Measurements from ENCODE around the gene ITGA1. TPM values are rescaled to one million over a fixed set of nuclear protein-coding genes. Genes with fewer than 3 reads are reported as not detected.

ITGA1 gene
- polyA plus RNA-seq, 3 donors: 0.33 to 0.89 (median 0.79) TPM

- Mint-ChIP-seq H3K9me3 (peaks cover 0 to 2% (median 0%) of the 10 kb centered on the region in 7 donors), H3K4me1 (peaks cover 10% of the 10 kb centered on the region), H3K27ac (no peak overlapping the region), H3K4me3 (no peak overlapping the region), H3K27me3 (ENCODE audit: low read depth in 3 of 3) (peaks cover 16 to 24% (median 18%) of the 10 kb centered on the region in 3 donors), H3K36me3 (peaks cover 0 to 2% of the 10 kb centered on the region in 2 donors)
- H3K4me1 ChIP-seq (ENCODE audit: control insufficient read depth in 1 of 2, insufficient read depth in 2 of 2, low read length in 2 of 2): peaks cover 10 to 11% of the 10 kb centered on the region in 2 donors
- intact Hi-C loops (cut with micrococcal nuclease): no loop called here
- no peak overlapping the region for H2AFZ ChIP-seq (ENCODE audit: insufficient read depth, low read depth, low read length, poor library complexity, severe bottlenecking)
- H3K27ac ChIP-seq (ENCODE audit: low read depth in 1 of 2, low read length in 2 of 2): no peak overlapping the region
- no peaks in the 10 kb centered on the region for H4K20me1 ChIP-seq (ENCODE audit: insufficient read depth, low read length)
- WGBS (ENCODE audit: insufficient coverage): 100% methylated on average over 1 of the region's 1 CpG
- H3K9me3 ChIP-seq (replicated peaks in 1 of 2; ENCODE audit: control insufficient read depth in 1 of 2, insufficient read depth in 1 of 2, low read length in 2 of 2): no peaks in the 10 kb centered on the region
- no peak for TF ChIP-seq CTCF (IDR thresholded peaks at IDR 0.05)
- H3K27me3 ChIP-seq (ENCODE audit: control insufficient read depth in 2 of 2, insufficient read depth in 2 of 2, low read length in 2 of 2): peaks cover 18 to 20% of the 10 kb centered on the region in 2 donors
- H3K79me2 ChIP-seq (ENCODE audit: insufficient read depth, low read length): no peaks in the 10 kb centered on the region
- H3K4me3 ChIP-seq (replicated peaks in 1 of 3; ENCODE audit: low read depth in 2 of 3, low read length in 3 of 3): no peak overlapping the region
- no peak overlapping the region for H3K9ac ChIP-seq (ENCODE audit: insufficient read depth, low read length, poor library complexity, severe bottlenecking)
- H3K36me3 ChIP-seq (replicated peaks in 1 of 2; ENCODE audit: control insufficient read depth in 1 of 2, insufficient read depth in 2 of 2, low read length in 2 of 2): no peaks in the 10 kb centered on the region
- no peak overlapping the region for H3K4me2 ChIP-seq (replicated peaks; ENCODE audit: extremely low read depth, low read length, poor library complexity, severe bottlenecking)
- DNase-seq: no peak
These were observed 206.6 kb downstream of the ITGA1 start for GRCh38 chr5:52994266-52994665.

- H3K9ac ChIP-seq (ENCODE audit: insufficient read depth, low read length, poor library complexity, severe bottlenecking): no peak overlapping the region
- H3K27me3 ChIP-seq (ENCODE audit: control insufficient read depth in 2 of 2, insufficient read depth in 2 of 2, low read length in 2 of 2): peaks cover 11 to 12% of the 10 kb centered on the region in 2 donors
- Mint-ChIP-seq H3K9me3 (peaks cover 0 to 1% (median 0%) of the 10 kb centered on the region in 7 donors), H3K4me3 (no peak overlapping the region), H3K36me3 (peaks cover 0 to 2% of the 10 kb centered on the region in 2 donors), H3K27ac (no peak overlapping the region), H3K27me3 (ENCODE audit: low read depth in 3 of 3) (peaks cover 8 to 16% (median 9%) of the 10 kb centered on the region in 3 donors), H3K4me1 (peaks cover 2% of the 10 kb centered on the region)
- no peak overlapping the region for H3K4me2 ChIP-seq (replicated peaks; ENCODE audit: extremely low read depth, low read length, poor library complexity, severe bottlenecking)
- H3K79me2 ChIP-seq (ENCODE audit: insufficient read depth, low read length): no peaks in the 10 kb centered on the region
- H3K27ac ChIP-seq (ENCODE audit: low read depth in 1 of 2, low read length in 2 of 2): no peak overlapping the region
- no peak overlapping the region for H2AFZ ChIP-seq (ENCODE audit: insufficient read depth, low read depth, low read length, poor library complexity, severe bottlenecking)
- H3K36me3 ChIP-seq (replicated peaks in 1 of 2; ENCODE audit: control insufficient read depth in 1 of 2, insufficient read depth in 2 of 2, low read length in 2 of 2): no peaks in the 10 kb centered on the region
- no peak for TF ChIP-seq CTCF (IDR thresholded peaks at IDR 0.05)
- H3K4me1 ChIP-seq (ENCODE audit: control insufficient read depth in 1 of 2, insufficient read depth in 2 of 2, low read length in 2 of 2): peaks cover 2 to 3% of the 10 kb centered on the region in 2 donors
- DNase-seq: no peak
- no peaks in the 10 kb centered on the region for H3K9me3 ChIP-seq (replicated peaks in 1 of 2; ENCODE audit: control insufficient read depth in 1 of 2, insufficient read depth in 1 of 2, low read length in 2 of 2)
- intact Hi-C loops (cut with micrococcal nuclease): no loop called here
- H4K20me1 ChIP-seq (ENCODE audit: insufficient read depth, low read length): no peaks in the 10 kb centered on the region
- WGBS (ENCODE audit: insufficient coverage): no CpG with 5 or more reads among the region's 1 CpG
- H3K4me3 ChIP-seq (replicated peaks in 1 of 3; ENCODE audit: low read depth in 2 of 3, low read length in 3 of 3): no peak overlapping the region
These were observed 207.4 kb downstream of the ITGA1 start for GRCh38 chr5:52995095-52995494.

All from CD14-positive monocyte (primary cell).